GM10248 (cell line): ENCODE measurements around the gene OCIAD1.

Source experiments
- CTCF ChIA-PET: fragments of 300-600 bp; sonication (Branson Sonifier 250); formaldehyde crosslinking; extraction: SDS; loops from one replicate; lab custom pipeline; 2021; ENCODE audit warnings: antibody characterized with exemption; lab: Yijun Ruan, JAX
- POLR2A ChIA-PET: fragments of 350-650 bp; sonication (Branson Sonifier 250); formaldehyde crosslinking; extraction: SDS; loops from one replicate; lab custom pipeline; 2020; ENCODE audit warnings: antibody characterized with exemption; lab: Yijun Ruan, JAX
- DNase-seq: peaks from one replicate; pipeline ENCODE4 v3.0.0; 2012; ENCODE audit errors: extremely low spot score
- CTCF ChIP-seq: IDR thresholded peaks from 2 replicates; pipeline ENCODE4 v1.5.1; 2012; ENCODE audit warnings: mild to moderate bottlenecking, low read depth; ENCODE audit errors: extremely low read depth, missing control alignments, control extremely low read depth

The OCIAD1 gene

DNA sequence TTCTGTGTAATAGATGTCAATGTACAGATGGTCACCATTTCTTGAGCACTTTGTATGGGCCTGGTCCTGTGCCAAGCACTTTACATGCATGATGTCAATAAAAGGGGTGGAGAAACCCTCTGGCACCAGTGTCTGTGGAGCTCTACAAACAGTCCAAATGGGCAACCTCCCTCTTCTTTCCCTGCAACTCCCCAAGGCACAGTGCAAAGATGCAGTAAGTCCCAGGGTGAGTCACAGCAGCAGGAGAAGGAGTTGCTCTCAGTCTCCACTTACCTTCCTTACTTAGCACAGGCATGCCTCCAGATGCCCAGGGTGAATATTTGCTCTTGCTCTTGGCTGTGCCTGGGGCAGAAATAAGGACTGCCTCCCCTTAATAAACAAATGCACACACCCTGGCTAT, 71.4 kb downstream of the OCIAD1 start:
- ChIA-PET POLR2A (no interaction called here), CTCF (interaction anchor here (1.2 kb wide), 1 partner anchor 323 kb away, joined by 3 read pairs; no protein-coding TSS in a partner anchor)
- DNase-seq: no peak
- TF ChIP-seq CTCF: no peak

DNA sequence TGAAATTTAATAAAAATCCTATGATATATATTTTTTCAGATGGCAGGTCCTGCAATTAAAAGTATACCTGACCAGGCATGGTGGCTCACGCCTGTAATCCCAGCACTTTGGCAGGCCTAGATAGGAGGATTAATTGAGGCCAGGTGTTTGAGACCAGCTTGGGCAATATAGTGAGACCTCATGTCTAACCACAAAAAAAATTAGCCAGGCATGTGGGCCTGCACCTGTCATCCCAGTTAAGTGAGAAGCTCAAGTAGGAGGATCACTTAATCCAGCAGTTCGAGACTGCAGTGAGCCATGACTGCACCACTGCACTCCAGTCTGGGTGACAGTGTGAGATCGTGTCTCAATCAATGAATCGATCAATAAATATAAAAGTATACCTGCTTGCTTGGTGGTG, 73.2 kb downstream of the OCIAD1 start:
- DNase-seq: no peak
- ChIA-PET POLR2A (no interaction called here), CTCF (no interaction called here)

GRCh38 chr4:48904541-48905142, 73.8 kb downstream of the OCIAD1 start:
- no peak for TF ChIP-seq CTCF
- CTCF ChIA-PET: no interaction called here
- DNase-seq: no peak
- POLR2A ChIA-PET: no interaction called here

More for the DNA sequence above, 73.2 kb downstream of the OCIAD1 start:
- TF ChIP-seq CTCF: no peak

DNA sequence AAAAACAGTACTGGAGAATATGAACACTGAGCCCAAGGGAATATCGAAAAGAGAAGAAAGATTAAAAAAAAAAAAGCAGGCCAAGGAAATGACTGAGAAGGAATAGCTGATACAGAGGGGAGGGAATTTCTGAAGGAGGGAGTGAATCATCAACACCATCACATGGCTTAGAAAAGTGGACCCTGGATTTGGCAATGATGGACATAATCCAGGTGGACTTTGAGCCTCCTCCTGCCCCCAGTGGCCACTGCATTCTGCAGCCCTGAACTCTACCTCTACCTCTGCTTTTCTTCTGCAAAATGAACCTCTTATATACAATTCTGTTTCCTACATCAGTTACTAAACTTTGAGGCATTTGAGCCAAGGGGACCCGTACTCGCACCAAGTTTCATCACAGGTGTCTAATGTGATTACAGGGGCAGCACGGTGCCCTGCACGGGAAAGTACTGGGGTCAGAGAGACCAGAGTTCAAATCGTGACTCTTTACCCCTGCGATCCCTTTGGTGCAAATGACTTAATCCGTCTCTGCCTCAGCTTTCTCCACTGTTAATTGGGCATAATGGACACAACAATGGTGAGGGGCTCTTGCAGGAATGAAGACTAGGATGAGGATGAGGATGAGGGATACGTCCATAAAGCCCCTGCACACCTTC, 74.6 kb downstream of the OCIAD1 start:
- TF ChIP-seq CTCF: no peak
- no peak for DNase-seq
- POLR2A ChIA-PET: no interaction called here
- CTCF ChIA-PET: interaction anchor here (1.6 to 2.2 kb wide), 2 partner anchors 13 to 238 kb away, joined by 3 to 7 read pairs; no protein-coding TSS in a partner anchor

- peak; percentile 30 for TF ChIP-seq CTCF
- DNase-seq: peak; percentile 86
- ChIA-PET CTCF (interaction anchor here (0.7 to 2.2 kb wide), 8 partner anchors 9 to 328 kb away, joined by 3 to 7 read pairs (median 4); no protein-coding TSS in a partner anchor), POLR2A (interaction anchor here (0.6 kb wide), 1 partner anchor 77 kb away, joined by 3 read pairs; no protein-coding TSS in a partner anchor)
Measured at GRCh38 chr4:48906206-48907173, 75.6 kb downstream of the OCIAD1 start, which contains the start of gene OCIAD2. TSS of gene OCIAD2 (minus strand) at chr4:48906774. CDS start at chr4:48904549, 2,225 bp downstream.
